Measurements from ENCODE around the gene LMNA. TPM values are rescaled to one million over a fixed set of nuclear protein-coding genes. Genes with fewer than 3 reads are reported as not detected.
A peak's percentile ranks its signal among the peaks of the same experiment; 100 is the strongest.

LMNA gene
- total RNA-seq, 2 experiments from 2014 or later = 8.5 to 10.3 TPM

DNA sequence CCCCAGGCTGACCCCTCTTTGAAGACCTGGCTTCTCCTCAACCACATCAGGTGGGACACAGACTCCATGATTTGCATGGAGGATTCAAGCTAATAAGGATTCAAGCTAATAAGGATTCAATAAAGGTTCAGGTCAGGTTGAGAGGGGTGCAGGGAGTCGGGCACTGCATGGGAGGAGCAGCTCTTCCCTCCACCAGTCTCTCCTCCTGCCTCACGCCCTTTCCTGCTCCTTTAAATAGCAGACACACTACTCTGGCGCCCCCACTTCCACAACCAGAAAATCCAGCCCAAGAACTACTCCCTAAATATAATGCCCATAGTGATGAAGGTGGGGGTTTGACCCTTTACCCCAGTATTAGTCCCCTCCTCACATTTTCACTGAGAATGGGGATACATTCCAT, 39.3 kb upstream of the LMNA start:
- DNase-seq (no peak), ATAC-seq (no peak)
- Mint-ChIP-seq H3K4me3 (no peak overlapping the region), H3K36me3 (ENCODE audit: low read depth) (no peaks in the 10 kb centered on the region), H3K4me1 (ENCODE audit: low read depth) (peaks cover 3% of the 10 kb centered on the region), H3K27ac (peak overlapping the region; percentile 9), H3K9me3 (ENCODE audit: insufficient read depth) (no peaks in the 10 kb centered on the region), H3K27me3 (ENCODE audit: low read depth) (peaks cover 34% of the 10 kb centered on the region)
- CTCF ChIA-PET = interaction anchor here (1.3 kb wide), 1 partner anchor 9 kb away, joined by 4 read pairs; no protein-coding TSS in a partner anchor
- POLR2A ChIA-PET = interaction anchor here (1.0 kb wide), 1 partner anchor 10 kb away, joined by 4 read pairs; no protein-coding TSS in a partner anchor

DNA sequence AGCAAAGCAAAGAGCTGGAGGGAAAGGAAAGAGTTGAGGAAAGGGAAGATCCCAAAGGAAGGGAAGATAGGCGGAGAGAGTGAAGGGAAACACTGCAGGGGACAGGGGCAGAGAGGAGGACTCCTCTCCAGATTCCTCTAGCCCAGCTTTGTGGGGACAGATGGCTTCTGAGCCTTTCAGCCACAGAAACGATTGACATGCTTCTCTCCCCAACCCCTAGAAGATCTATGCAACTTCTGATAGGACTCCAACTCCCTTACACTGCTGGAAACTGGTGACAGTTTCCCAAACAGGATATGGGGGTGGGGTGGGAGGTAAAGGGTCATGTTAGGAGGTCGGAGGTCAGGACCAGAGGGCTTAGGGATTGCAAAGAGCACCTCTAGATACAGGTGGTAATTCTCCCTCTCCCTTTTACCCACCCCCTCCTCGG, 38.7 kb upstream of the LMNA start:
- DNase-seq = no peak
- Mint-ChIP-seq H3K4me1 (ENCODE audit: low read depth) (peaks cover 3% of the 10 kb centered on the region), H3K36me3 (ENCODE audit: low read depth) (no peaks in the 10 kb centered on the region), H3K27me3 (ENCODE audit: low read depth) (peaks cover 34% of the 10 kb centered on the region), H3K4me3 (no peak overlapping the region), H3K27ac (no peak overlapping the region), H3K9me3 (ENCODE audit: insufficient read depth) (no peaks in the 10 kb centered on the region)
- CTCF ChIA-PET = interaction anchor here (1.3 kb wide), 1 partner anchor 9 kb away, joined by 4 read pairs; no protein-coding TSS in a partner anchor
- ATAC-seq = no peak
- POLR2A ChIA-PET = interaction anchor here (1.0 kb wide), 1 partner anchor 9 kb away, joined by 4 read pairs; no protein-coding TSS in a partner anchor

- H3K27ac Mint-ChIP-seq = no peak overlapping the region
- peaks cover 39% of the 10 kb centered on the region for H3K27me3 Mint-ChIP-seq (ENCODE audit: low read depth)
- no peaks in the 10 kb centered on the region for H3K36me3 Mint-ChIP-seq (ENCODE audit: low read depth)
- POLR2A ChIA-PET = no interaction called here
- ATAC-seq (peak; percentile 40), DNase-seq (no peak)
- CTCF ChIA-PET = no interaction called here
- peak overlapping the region; percentile 47 for H3K4me3 Mint-ChIP-seq
- H3K4me1 Mint-ChIP-seq (ENCODE audit: low read depth) = peaks cover 5% of the 10 kb centered on the region
- no peaks in the 10 kb centered on the region for H3K9me3 Mint-ChIP-seq (ENCODE audit: insufficient read depth)
Measured at GRCh38 chr1:156076609-156077429, 37.7 kb upstream of the LMNA start.

DNA sequence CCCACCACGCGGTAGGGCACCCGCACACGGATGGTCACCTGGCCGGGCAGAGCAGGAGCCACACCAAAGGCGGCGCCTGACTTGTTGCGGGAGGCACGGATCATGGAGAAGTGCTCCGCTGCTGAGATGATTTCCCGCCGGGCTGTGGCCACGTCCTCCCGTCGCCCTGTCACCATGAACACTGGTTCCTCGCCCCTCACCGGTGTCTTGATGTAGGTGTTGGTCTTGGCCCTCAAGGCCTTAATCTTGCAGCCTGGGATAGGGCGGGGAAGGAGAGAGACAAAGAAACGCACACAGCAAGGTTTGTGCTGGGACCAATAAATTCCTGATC, 37.1 kb upstream of the LMNA start:
- Mint-ChIP-seq H3K27ac (no peak overlapping the region), H3K9me3 (ENCODE audit: insufficient read depth) (no peaks in the 10 kb centered on the region), H3K36me3 (ENCODE audit: low read depth) (no peaks in the 10 kb centered on the region), H3K4me1 (ENCODE audit: low read depth) (peaks cover 5% of the 10 kb centered on the region), H3K27me3 (ENCODE audit: low read depth) (peaks cover 39% of the 10 kb centered on the region), H3K4me3 (no peak overlapping the region)
- CTCF ChIA-PET = interaction anchor here (1.2 to 1.8 kb wide), 2 partner anchors 20 to 52 kb away, joined by 3 to 5 read pairs; no protein-coding TSS in a partner anchor
- DNase-seq = no peak
- no peak for ATAC-seq
- POLR2A ChIA-PET = no interaction called here

DNA sequence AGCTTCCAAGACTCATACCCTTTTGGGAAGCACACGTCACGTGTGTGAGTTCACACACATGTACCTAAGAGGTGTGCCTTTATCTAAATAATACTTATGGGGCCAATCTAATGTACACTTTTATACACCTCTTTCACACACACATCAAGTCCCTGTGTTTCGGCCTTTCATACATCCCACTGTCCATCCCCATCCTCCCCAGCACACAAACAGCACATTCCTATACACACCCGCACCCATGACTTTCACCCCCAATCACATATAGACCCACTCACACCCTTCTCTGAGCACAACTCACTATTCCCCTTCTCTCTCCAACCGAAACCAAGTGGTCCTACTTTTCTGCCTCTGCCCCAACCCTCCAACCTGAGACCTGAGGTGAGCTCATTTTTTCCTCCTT, 35.8 kb upstream of the LMNA start:
- H3K4me3 Mint-ChIP-seq = no peak overlapping the region
- ATAC-seq (no peak), DNase-seq (no peak)
- no peaks in the 10 kb centered on the region for H3K36me3 Mint-ChIP-seq (ENCODE audit: low read depth)
- CTCF ChIA-PET = interaction anchor here (0.5 to 1.8 kb wide), 3 partner anchors 13 to 51 kb away, joined by 3 to 5 read pairs (median 4); no protein-coding TSS in a partner anchor
- H3K27ac Mint-ChIP-seq = no peak overlapping the region
- no peaks in the 10 kb centered on the region for H3K9me3 Mint-ChIP-seq (ENCODE audit: insufficient read depth)
- H3K4me1 Mint-ChIP-seq (ENCODE audit: low read depth) = peaks cover 5% of the 10 kb centered on the region
- peaks cover 42% of the 10 kb centered on the region for H3K27me3 Mint-ChIP-seq (ENCODE audit: low read depth)
- POLR2A ChIA-PET = no interaction called here

- POLR2A ChIA-PET = no interaction called here
- CTCF ChIA-PET = no interaction called here
- Mint-ChIP-seq H3K4me1 (ENCODE audit: low read depth) (peaks cover 5% of the 10 kb centered on the region), H3K36me3 (ENCODE audit: low read depth) (no peaks in the 10 kb centered on the region), H3K4me3 (no peak overlapping the region), H3K27ac (no peak overlapping the region), H3K9me3 (ENCODE audit: insufficient read depth) (no peaks in the 10 kb centered on the region), H3K27me3 (ENCODE audit: low read depth) (peaks cover 52% of the 10 kb centered on the region)
- DNase-seq (no peak), ATAC-seq (no peak)
Measured at GRCh38 chr1:156079762-156080161, 34.7 kb upstream of the LMNA start.

GRCh38 chr1:156080241-156080862, 34.2 kb upstream of the LMNA start:
- H3K4me1 Mint-ChIP-seq (ENCODE audit: low read depth) = peaks cover 3% of the 10 kb centered on the region
- ATAC-seq (no peak), DNase-seq (no peak)
- no peaks in the 10 kb centered on the region for H3K36me3 Mint-ChIP-seq (ENCODE audit: low read depth)
- H3K27ac Mint-ChIP-seq = no peak overlapping the region
- no peaks in the 10 kb centered on the region for H3K9me3 Mint-ChIP-seq (ENCODE audit: insufficient read depth)
- H3K27me3 Mint-ChIP-seq (ENCODE audit: low read depth) = peaks cover 55% of the 10 kb centered on the region
- H3K4me3 Mint-ChIP-seq = no peak overlapping the region
- ChIA-PET POLR2A (no interaction called here), CTCF (no interaction called here)

DNA sequence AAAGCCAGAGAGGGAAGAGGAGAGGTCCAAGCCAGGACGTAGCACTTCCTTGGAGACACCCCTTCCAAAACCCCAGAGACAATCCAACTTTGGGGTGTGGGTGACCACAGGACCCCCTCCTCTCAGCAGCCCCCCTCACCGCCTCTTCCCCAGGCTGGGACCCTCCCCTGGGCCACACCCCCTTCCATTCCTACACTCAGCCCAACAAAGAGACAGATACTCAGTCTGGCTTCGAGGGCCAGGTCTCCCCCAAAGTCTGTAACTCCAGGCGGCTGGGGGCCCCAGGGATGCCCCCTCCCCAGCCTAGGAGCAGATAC, 33.7 kb upstream of the LMNA start:
- no peaks in the 10 kb centered on the region for H3K36me3 Mint-ChIP-seq (ENCODE audit: low read depth)
- peaks cover 3% of the 10 kb centered on the region for H3K4me1 Mint-ChIP-seq (ENCODE audit: low read depth)
- H3K27ac Mint-ChIP-seq = no peak overlapping the region
- H3K4me3 Mint-ChIP-seq = peak overlapping the region; percentile 29
- DNase-seq (no peak), ATAC-seq (no peak)
- CTCF ChIA-PET = no interaction called here
- peaks cover 53% of the 10 kb centered on the region for H3K27me3 Mint-ChIP-seq (ENCODE audit: low read depth)
- POLR2A ChIA-PET = no interaction called here
- H3K9me3 Mint-ChIP-seq (ENCODE audit: insufficient read depth) = no peaks in the 10 kb centered on the region

DNA sequence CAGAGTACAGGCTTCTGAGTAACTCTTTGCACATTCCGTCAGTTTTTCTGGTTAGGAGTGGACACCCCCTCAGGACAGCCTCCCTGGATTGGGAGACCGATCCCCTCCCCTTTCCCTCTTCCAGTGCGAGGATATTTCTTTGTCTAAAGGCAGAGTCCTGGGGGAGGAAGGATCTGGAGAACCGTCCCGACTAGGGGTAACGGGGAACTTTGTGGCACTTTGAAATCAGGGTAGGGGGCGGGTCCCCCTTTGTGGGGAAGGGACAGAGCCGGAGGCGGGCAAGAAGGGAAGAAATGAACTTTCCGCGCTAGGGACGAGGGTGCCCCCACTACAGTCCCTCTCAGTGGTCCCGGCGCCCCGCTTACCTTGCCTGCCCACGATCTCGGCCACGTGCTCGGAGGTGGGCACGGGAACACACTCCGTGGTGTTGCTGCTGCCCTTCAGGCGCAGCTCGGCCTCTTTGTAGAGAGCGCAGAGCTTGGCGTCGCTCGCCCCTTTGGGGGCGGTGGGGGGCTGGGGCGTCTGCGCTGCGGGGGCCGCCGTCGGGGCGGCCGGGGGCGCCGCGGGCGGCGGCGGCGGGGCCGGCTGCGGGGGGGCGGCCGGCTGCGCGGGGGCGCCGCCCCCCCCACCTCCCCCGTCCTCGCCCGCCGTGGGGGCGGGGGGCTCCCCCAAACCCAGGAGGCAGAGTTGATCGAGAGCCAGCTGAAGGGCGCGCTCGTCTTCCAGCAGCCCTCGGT, 33.2 kb upstream of the LMNA start:
- Mint-ChIP-seq H3K9me3 (ENCODE audit: insufficient read depth) (no peaks in the 10 kb centered on the region), H3K27me3 (ENCODE audit: low read depth) (peaks cover 57% of the 10 kb centered on the region), H3K27ac (no peak overlapping the region), H3K4me1 (ENCODE audit: low read depth) (peaks cover 7% of the 10 kb centered on the region), H3K36me3 (ENCODE audit: low read depth) (no peaks in the 10 kb centered on the region), H3K4me3 (peak overlapping the region; percentile 57)
- ChIA-PET CTCF (no interaction called here), POLR2A (no interaction called here)
- no peak for ATAC-seq
- DNase-seq = no peak

GRCh38 chr1:156081917-156082308, 32.6 kb upstream of the LMNA start:
- CTCF ChIA-PET = no interaction called here
- ATAC-seq (no peak), DNase-seq (no peak)
- H3K36me3 Mint-ChIP-seq (ENCODE audit: low read depth) = no peaks in the 10 kb centered on the region
- peaks cover 59% of the 10 kb centered on the region for H3K27me3 Mint-ChIP-seq (ENCODE audit: low read depth)
- H3K4me1 Mint-ChIP-seq (ENCODE audit: low read depth) = peaks cover 7% of the 10 kb centered on the region
- no peaks in the 10 kb centered on the region for H3K9me3 Mint-ChIP-seq (ENCODE audit: insufficient read depth)
- POLR2A ChIA-PET = no interaction called here
- H3K27ac Mint-ChIP-seq = no peak overlapping the region
- peak overlapping the region; percentile 74 for H3K4me3 Mint-ChIP-seq

DNA sequence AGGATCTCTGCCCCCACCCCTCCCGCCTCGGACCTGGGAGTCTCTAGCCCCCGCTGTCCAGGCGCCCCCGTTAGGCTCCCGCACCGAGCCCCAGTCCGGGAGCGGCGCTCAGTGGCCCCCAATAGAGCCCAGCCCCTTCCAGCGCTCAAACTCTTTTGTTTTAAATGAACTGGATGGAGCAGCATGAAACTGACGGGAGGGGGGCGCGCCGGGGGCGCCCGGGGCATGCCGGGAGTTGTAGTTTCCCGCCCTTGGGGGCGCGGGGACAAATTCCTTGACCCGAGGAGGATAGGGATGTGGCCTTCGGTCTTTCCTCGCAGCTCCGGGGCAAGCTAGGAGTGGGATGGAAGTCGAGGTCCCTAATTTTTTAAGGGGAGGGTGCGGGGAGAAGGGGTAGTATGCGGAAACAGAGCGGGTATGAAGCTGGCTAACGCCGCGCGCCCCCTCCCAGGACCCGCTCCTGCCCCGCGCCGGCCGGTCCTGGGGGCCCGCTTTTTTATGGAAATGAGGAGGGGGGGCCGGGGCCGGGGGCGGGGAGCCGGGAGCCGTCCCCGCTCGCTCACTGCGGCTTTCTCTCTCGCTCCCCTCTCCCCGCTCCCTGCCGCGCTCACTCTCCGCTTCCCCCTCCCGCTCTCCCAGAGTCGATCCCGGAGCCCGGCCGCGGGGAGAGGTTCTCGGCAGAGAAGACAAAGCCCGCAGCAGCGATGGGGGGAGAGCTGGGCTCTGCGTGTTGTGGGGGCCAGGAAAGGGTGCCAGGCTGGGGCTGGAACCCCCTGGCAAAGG, 32.0 kb upstream of the LMNA start, which contains the start of gene MEX3A:
Gene MEX3A, minus strand, starts transcription at position 157 of the 783 bp plus-strand sequence. CDS start 467 bp downstream, outside the sequence.
- peak within 1 kb of the TSS; percentile 74 for H3K4me3 Mint-ChIP-seq
- ChIA-PET POLR2A (no interaction called here), CTCF (interaction anchor here (1.8 kb wide), 1 partner anchor 143 kb away, joined by 4 read pairs; no protein-coding TSS in a partner anchor)
- ATAC-seq (peak; percentile 91), DNase-seq (peak; percentile 70)
- H3K9me3 Mint-ChIP-seq (ENCODE audit: insufficient read depth) = no peaks in the 10 kb centered on the region
- peaks cover 7% of the 10 kb centered on the region for H3K4me1 Mint-ChIP-seq (ENCODE audit: low read depth)
- peaks cover 63% of the 10 kb centered on the region for H3K27me3 Mint-ChIP-seq (ENCODE audit: low read depth)
- H3K36me3 Mint-ChIP-seq (ENCODE audit: low read depth) = no peaks in the 10 kb centered on the region
- H3K27ac Mint-ChIP-seq = no peak within 1 kb of the TSS

Measured in activated CD8-positive, alpha-beta T cell treated with anti-CD3 and anti-CD28 coated beads, Interleukin-2, amount 10 ng/mL, durations not matched to agents 7 days and 5 days (primary cell).